GM21825 (cell line): Measurements from ENCODE around the gene DHRS12.

Experiments
- ATAC-seq: cut with Tn5 transposase; IDR thresholded peaks from one replicate; pipeline ENCODE4 v1.9.1; 2021; ENCODE audit warnings: mild to moderate bottlenecking, moderate library complexity; ENCODE audit not compliant: unreplicated experiment

Gene DHRS12

DNA sequence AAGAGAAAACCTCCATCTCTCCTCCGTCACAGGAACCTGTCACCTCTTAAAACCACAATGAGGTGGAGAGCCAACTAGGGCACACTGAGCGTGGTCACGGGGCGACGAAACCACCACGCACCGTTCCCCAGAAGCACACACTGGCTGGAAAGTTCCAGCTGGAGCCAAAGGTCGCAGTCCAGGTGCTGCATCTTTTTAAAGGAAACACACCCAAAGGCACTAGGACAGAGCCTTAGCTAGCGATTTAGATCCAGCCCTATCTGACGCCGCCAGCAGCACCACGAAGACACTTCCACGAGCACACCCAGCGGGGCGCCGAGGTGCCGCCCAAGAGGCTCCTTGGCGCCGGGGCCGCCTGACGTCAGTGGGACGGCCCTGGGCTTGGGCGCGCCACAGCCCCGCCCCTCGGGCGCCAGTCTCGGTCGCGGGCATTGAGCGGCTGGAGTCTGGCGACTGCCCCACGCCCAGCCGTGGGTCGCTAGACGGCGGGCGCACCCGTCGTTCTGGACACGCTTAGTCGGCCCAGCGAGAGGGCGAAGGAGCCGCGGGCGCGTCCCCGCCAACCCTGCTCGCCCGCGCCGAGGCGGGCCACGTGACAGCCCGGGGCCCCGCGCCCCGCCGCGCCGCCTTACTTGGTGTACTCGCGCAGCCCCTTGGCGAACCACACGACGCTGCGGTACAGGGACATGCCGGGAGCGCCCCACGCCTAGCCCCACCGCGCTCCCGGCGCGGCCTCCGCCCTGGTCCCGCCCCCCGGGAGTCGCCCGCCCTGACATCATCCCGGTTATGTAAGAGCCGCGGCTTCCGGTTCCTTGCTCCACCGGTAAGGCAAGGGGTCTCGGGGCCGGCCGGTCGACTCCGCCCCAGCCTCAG is at the start of gene DHRS12:
TSS of gene DHRS12 (minus strand) at position 742 of the 873 bp plus-strand sequence. CDS start 4,504 bp downstream, outside the sequence.
- ATAC-seq = peak; percentile 85

GRCh38 chr13:51849145-51850101 is 45.5 kb upstream of the DHRS12 start:
- ATAC-seq = no peak

GRCh38 chr13:51848674-51849073 is 44.7 kb upstream of the DHRS12 start:
- no peak for ATAC-seq

GRCh38 chr13:51846756-51847155 is 42.8 kb upstream of the DHRS12 start:
- no peak for ATAC-seq

DNA sequence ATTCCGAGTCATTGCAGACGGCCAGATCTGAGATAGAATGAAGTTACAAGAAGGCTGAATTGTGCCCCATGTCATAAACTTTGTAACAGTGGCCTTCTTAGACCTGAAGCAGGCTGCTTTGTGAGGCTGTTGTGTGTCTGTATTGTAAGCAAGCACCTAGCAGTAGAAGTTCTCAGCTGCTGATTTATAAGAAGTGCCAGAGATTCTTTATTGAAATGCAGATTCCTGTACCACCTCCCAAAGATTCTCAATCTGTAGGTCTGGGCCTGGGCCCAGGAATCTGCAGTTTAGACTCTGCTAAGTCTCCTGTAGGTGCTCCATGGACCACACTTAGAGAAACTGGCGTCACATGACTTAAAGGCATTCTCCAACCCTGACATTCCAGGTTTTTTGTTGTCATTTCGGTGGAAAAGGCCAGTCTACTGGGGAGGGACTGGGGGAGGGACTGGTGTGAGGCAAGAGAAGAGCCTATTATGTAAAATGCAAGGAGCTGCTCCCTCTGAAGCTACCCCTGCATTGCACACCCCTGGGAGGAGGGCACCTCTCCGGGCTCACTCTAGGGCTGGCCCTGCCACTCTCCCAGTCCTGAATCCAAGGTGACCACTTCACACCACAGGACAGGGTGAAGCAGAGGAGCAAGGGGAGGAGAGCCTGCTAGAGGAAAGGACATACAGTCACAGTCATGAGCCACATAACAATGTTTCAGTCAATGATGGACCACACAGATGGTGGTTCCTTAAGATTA is 41.8 kb upstream of the DHRS12 start:
- ATAC-seq = no peak

DNA sequence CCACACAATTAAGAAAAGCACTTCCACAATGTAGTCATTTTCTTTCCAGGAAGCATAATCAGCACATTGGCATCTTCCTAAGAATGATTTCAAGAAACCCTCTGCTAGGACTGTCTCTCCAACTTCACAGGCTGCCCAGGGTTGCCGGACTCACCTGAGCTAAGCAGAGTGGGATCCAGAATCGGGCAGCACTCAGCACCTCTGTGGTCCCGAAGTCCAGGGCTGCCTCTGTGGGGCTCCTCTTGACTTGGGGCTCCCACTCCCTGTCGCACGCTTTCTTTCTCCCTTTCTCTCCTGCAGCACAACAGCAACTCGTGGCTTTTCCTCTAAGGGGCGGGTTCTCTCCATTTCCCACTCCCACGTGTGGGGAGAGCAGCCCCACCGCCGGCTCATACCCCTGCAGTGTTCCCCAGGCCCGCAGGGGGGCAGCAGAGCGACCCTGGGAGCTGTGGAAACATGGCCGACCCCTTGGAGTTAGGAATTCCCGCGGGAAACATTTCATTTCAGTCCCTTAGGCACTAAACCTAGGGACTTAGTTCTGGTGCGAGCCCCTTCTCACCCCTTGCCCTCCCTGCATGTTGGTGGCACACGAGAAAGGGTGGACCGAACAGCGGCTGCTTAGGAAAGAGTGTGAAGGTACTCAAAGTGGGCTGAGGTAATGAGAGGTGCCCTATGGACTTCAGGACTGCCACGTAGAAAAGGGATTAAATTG is 41.1 kb upstream of the DHRS12 start, which contains the start of gene TMEM272:
TSS of gene TMEM272 (minus strand) at position 316 of the 712 bp plus-strand sequence. CDS start 6,647 bp downstream, outside the sequence.
- ATAC-seq = no peak

GRCh38 chr13:51843529-51843928 is 39.6 kb upstream of the DHRS12 start:
- ATAC-seq = no peak

DNA sequence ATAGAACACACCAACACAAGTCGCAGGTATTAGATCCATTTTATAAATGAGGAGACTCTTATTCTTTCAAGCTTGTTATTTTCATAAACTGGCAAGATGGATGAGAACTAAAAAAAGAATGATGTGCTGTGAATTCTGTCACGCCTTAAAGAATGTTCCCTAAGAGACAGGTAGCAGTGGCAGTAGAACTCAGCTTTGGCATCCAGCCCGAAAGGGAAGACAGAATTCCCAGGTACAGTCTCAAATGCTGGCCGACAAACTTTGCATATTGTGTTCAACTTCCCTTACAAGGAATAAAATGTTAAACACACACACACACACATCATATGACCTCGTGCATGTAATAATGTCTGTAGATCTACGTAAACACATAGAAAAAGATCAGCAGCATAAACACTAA is 37.8 kb upstream of the DHRS12 start:
- no peak for ATAC-seq

DNA sequence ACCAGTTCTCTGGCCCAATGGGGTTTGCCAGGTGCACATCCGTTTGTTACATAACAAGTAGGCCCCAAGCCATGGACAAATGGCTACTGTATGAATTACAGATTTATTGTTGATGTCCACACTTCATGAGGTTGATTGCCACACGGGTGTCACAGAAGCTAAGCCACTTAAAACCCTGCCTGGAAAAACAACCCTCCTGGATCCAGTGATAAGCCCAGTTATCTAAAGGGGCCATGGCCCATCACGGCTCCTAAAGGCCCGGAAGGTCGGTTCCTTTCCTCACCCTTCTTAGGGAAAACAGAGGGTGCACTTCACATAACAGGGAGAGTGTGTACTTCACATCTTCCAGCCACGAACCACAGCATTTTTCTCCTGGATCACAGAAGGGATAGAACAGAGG is 37.0 kb upstream of the DHRS12 start:
- no peak for ATAC-seq

- no peak for ATAC-seq
Measured at GRCh38 chr13:51839711-51840540, 36.0 kb upstream of the DHRS12 start.

- ATAC-seq = no peak
Measured at GRCh38 chr13:51838240-51838846, 34.4 kb upstream of the DHRS12 start.

DNA sequence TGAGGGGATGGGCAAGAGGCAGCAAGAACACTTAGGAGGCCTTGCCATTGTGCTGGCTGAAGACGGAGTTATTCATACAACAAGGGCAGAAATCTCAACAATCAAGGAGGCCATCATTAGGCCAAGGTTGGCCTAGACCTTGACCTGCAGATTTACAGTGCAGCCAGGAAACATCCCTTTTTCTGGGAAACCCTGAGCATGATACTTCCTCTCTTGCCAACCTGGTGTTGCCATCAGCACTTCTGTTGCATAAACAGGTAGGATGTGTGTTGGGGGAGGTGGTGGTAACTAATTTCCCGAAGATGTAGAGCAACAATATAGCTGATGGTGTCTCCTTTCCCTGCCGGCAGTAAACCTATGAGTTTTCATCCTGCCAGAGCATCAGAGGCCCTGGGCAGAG is 33.1 kb upstream of the DHRS12 start:
- no peak for ATAC-seq

- no peak for ATAC-seq
Measured at GRCh38 chr13:51834581-51835171, 30.7 kb upstream of the DHRS12 start.

GRCh38 chr13:51833980-51834379 is 30.0 kb upstream of the DHRS12 start:
- no peak for ATAC-seq

- ATAC-seq = peak; percentile 83
Measured at GRCh38 chr13:51832471-51833152, 28.6 kb upstream of the DHRS12 start.

DNA sequence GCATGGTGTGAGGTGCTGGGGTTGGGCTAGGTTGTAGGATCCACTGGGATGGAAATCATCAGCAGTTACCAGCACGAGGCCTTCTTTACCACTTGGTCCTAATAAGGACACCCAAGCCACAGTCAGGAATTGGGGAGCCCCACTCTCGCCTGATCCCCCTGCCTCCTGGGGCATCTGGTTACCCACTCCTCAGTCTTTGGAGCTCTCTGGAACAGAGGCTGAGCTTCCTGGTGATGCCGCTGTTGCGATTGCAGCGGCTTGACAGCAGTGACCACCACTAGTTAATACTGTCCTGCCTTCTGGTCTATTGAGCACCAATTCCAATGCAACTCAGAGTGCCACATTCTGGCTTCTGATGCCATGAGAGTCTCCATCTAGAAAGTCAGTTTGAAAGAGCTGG is 27.6 kb upstream of the DHRS12 start:
- no peak for ATAC-seq

GRCh38 chr13:51829568-51829899 is 25.6 kb upstream of the DHRS12 start:
- ATAC-seq = no peak
